PC-9 (cell line): ENCODE results near the gene ISCA1. TPM values are rescaled to one million over a fixed set of nuclear protein-coding genes. Genes with fewer than 3 reads are reported as not detected.
"Not testable (repeated sequence)": the region's sequence is repeated elsewhere in the genome, so short reads cannot be mapped to it uniquely, and the experiment has no call there.

Source experiments
- BruUV-seq: library from RNA; stranded (reverse); fragments of 400-500 nt; replicated peaks from 2 replicates; lab custom pipeline; 2021; lab: Mats Ljungman, UMichigan
- CTCF ChIA-PET: fragments of 300-600 bp; sonication (Branson Sonifier 250); formaldehyde crosslinking; loops from one replicate; lab custom pipeline; 2022; ENCODE audit warnings: antibody characterized with exemption; lab: Charles Lee
- POLR2A ChIA-PET: fragments of 300-600 bp; sonication (Branson Sonifier 250); formaldehyde crosslinking; loops from one replicate; lab custom pipeline; 2022; ENCODE audit warnings: antibody characterized with exemption; ENCODE audit not compliant: unreplicated experiment; lab: Charles Lee
- DNase-seq, 2 experiments: peaks; one replicate each; pipeline versions ENCODE4 v3.0.0 to v3.0.0-alpha.2; 2015 to 2022; ENCODE audit warnings: mixed read lengths in 1 of 2
- H2AFZ ChIP-seq: fragments of 200-600 bp; sonication (generic); 2 replicates; pipeline ENCODE4 v1.8.1; 2017; ENCODE audit warnings: antibody characterized with exemption
- H3F3A ChIP-seq: fragments of 200-600 bp; sonication (generic); 2 replicates; pipeline ENCODE4 v1.8.1; 2017; ENCODE audit warnings: antibody characterized with exemption, mild to moderate bottlenecking, low read depth; ENCODE audit not compliant: insufficient read depth
- H3K27ac ChIP-seq: fragments of 200-600 bp; sonication (generic); 2 replicates; pipeline ENCODE4 v1.6.1; 2016; ENCODE audit warnings: mixed run types
- H3K27me3 ChIP-seq: fragments of 200-600 bp; sonication (generic); 2 replicates; pipeline ENCODE4 v1.6.1; 2016; ENCODE audit warnings: low read depth, mixed run types; ENCODE audit not compliant: insufficient read depth
- H3K36me3 ChIP-seq: fragments of 200-600 bp; sonication (generic); 2 replicates; pipeline ENCODE4 v1.6.1; 2016; ENCODE audit warnings: low read depth, mixed run types
- H3K4me1 ChIP-seq: fragments of 200-600 bp; sonication (generic); replicated peaks from 2 replicates; pipeline ENCODE4 v1.6.1; 2016; ENCODE audit warnings: mixed run types; ENCODE audit not compliant: insufficient read depth
- H3K4me2 ChIP-seq: fragments of 200-600 bp; sonication (generic); 2 replicates; pipeline ENCODE4 v1.6.1; 2017; ENCODE audit warnings: mixed run types
- H3K4me3 ChIP-seq: fragments of 200-600 bp; sonication (generic); 2 replicates; pipeline ENCODE4 v1.6.1; 2016; ENCODE audit warnings: mixed run types
- H3K79me2 ChIP-seq: fragments of 200-600 bp; sonication (generic); 2 replicates; pipeline ENCODE4 v1.6.1; 2017; ENCODE audit warnings: low read depth, mixed run types
- H3K9me2 ChIP-seq: fragments of 200-600 bp; sonication (generic); 2 replicates; pipeline ENCODE4 v1.8.1; 2017; ENCODE audit warnings: mild to moderate bottlenecking; ENCODE audit not compliant: insufficient read depth
- H3K9me3 ChIP-seq: fragments of 200-600 bp; sonication (generic); 2 replicates; pipeline ENCODE4 v1.8.1; 2016; ENCODE audit warnings: low read depth; ENCODE audit not compliant: insufficient read depth
- H4K20me1 ChIP-seq: fragments of 200-600 bp; sonication (generic); 2 replicates; pipeline ENCODE4 v1.8.1; 2017; ENCODE audit not compliant: insufficient read depth
- CTCF ChIP-seq: fragments of 200-600 bp; sonication (generic); conservative IDR thresholded peaks from 2 replicates; pipeline ENCODE4 v1.6.1; 2017; ENCODE audit warnings: mixed run types, antibody characterized with exemption, mild to moderate bottlenecking, moderate library complexity
- EZH2 ChIP-seq: fragments of 200-600 bp; sonication (generic); IDR thresholded peaks from 2 replicates; pipeline ENCODE4 v1.8.0; 2017; ENCODE audit warnings: antibody characterized with exemption, low read depth
- intact Hi-C: fragments of 100-400 bp; cut with micrococcal nuclease; formaldehyde crosslinking; loops from one replicate; pipeline ENCODE4 v1.10.0; 2022; ENCODE audit not compliant: unreplicated experiment
- total RNA-seq: library from RNA; stranded (reverse); gene quantifications from 2 replicates; pipeline ENCODE4 v1.2.3, GENCODE V29; 2021

The ISCA1 gene
- total RNA-seq, 1 experiment from 2014 or later: 29.6 TPM

DNA sequence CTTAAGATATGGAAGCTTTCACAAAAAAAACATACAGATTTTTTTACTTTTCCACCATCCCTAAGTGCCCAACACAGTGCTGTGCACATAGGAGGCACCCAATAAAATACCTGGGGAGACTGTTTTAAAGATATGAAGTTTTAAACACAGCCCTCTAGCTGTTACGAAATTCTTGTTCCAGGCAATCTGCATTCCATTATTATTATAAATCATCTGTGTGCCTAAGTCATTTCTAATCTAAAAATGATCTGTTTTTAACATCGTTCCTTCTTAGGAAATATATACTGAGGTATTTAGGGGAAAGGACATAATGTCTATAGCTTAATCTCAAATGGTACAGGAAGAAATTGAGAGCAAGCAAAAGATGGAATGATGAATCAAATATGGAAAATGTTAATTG, 32.7 kb upstream of the ISCA1 start:
- no peak overlapping the region for H3K4me2 ChIP-seq
- DNase-seq: no peak
- H3K36me3 ChIP-seq: peaks cover 62% of the 10 kb centered on the region
- no peak for TF ChIP-seq CTCF
- TF ChIP-seq EZH2: no peak
- intact Hi-C loops: no loop called here
- no peaks in the 10 kb centered on the region for H3K9me2 ChIP-seq
- BruUV-seq: no TSS peak
- no peaks in the 10 kb centered on the region for H3K27me3 ChIP-seq
- no peak overlapping the region for H3K4me3 ChIP-seq
- no peak overlapping the region for H2AFZ ChIP-seq
- H3K79me2 ChIP-seq: no peaks in the 10 kb centered on the region
- no peaks in the 10 kb centered on the region for H4K20me1 ChIP-seq
- POLR2A ChIA-PET: no interaction called here
- no peaks in the 10 kb centered on the region for H3K4me1 ChIP-seq
- CTCF ChIA-PET: no interaction called here
- H3F3A ChIP-seq: peaks cover 6% of the 10 kb centered on the region; the same call in 1 of the 2 replicates
- H3K27ac ChIP-seq: no peak overlapping the region
- H3K9me3 ChIP-seq: no peaks in the 10 kb centered on the region

- H4K20me1 ChIP-seq, H2AFZ ChIP-seq, H3K79me2 ChIP-seq, BruUV-seq, H3K27ac ChIP-seq, H3F3A ChIP-seq, H3K4me2 ChIP-seq, CTCF ChIA-PET, intact Hi-C loops, H3K4me1 ChIP-seq, H3K9me2 ChIP-seq, H3K4me3 ChIP-seq, POLR2A ChIA-PET, H3K27me3 ChIP-seq, H3K9me3 ChIP-seq, DNase-seq: not testable (repeated sequence)
- H3K36me3 ChIP-seq: peaks cover 70% of the 10 kb centered on the region
Observed at GRCh38 chr9:86312959-86313358, 30.6 kb upstream of the ISCA1 start.

- H3K79me2 ChIP-seq: no peaks in the 10 kb centered on the region
- no TSS peak for BruUV-seq
- no peaks in the 10 kb centered on the region; the same call in 1 of the 2 replicates for H3F3A ChIP-seq
- no peaks in the 10 kb centered on the region for H3K9me2 ChIP-seq
- TF ChIP-seq CTCF (no peak), EZH2 (no peak)
- peaks cover 66% of the 10 kb centered on the region for H3K36me3 ChIP-seq
- H3K4me3 ChIP-seq: no peak overlapping the region
- H3K27ac ChIP-seq: no peak overlapping the region
- H2AFZ ChIP-seq: no peak overlapping the region
- no peaks in the 10 kb centered on the region for H4K20me1 ChIP-seq
- H3K4me1 ChIP-seq: no peaks in the 10 kb centered on the region
- no peaks in the 10 kb centered on the region for H3K27me3 ChIP-seq
- no peak overlapping the region for H3K4me2 ChIP-seq
- DNase-seq: no peak
- H3K9me3 ChIP-seq: no peaks in the 10 kb centered on the region
- ChIA-PET CTCF (interaction anchor here (0.6 kb wide), 1 partner anchor 409 kb away, joined by 4 read pairs; no protein-coding TSS in a partner anchor), POLR2A (interaction anchor here (0.6 kb wide), 1 partner anchor 9 kb away, joined by 3 read pairs; no protein-coding TSS in a partner anchor)
- intact Hi-C loops: no loop called here
Observed at GRCh38 chr9:86308687-86309086, 26.3 kb upstream of the ISCA1 start.

DNA sequence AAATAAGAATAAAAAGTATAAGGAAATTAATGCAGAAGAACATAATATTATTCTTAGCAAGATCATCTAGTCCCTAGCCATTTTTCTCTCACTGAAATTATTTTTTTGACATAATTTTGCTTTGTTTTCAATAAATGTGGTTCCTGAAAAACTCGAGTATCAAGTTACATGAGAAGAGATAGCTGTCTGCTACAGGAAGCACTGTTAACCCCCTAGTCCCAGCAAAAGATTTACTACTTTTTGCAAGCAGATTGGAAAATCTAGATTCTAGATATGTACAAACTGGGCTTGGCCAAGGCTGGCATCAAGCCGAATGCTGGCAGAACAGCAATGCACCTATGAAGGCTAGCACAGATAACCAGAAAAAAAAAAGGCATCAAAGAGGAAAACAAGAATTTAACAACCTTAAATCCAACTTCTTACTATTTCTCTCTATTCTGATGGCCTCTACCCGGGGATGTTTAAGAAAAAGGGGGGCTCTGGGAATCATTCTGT, 21.9 kb upstream of the ISCA1 start:
- Histone ChIP-seq H2AFZ (no peak overlapping the region), H3F3A (no peaks in the 10 kb centered on the region; the same call in 1 of the 2 replicates), H3K9me2 (no peaks in the 10 kb centered on the region), H3K4me2 (no peak overlapping the region), H4K20me1 (no peaks in the 10 kb centered on the region), H3K27me3 (no peaks in the 10 kb centered on the region), H3K4me1 (no peaks in the 10 kb centered on the region), H3K4me3 (no peak overlapping the region), H3K36me3 (peaks cover 57% of the 10 kb centered on the region), H3K27ac (no peak overlapping the region), H3K9me3 (no peaks in the 10 kb centered on the region), H3K79me2 (no peaks in the 10 kb centered on the region)
- BruUV-seq: no TSS peak
- ChIA-PET CTCF (no interaction called here), POLR2A (no interaction called here)
- intact Hi-C loops: no loop called here
- no peak for TF ChIP-seq CTCF
- DNase-seq: no peak
